ENCODE measurements around the gene PTGDR.

- TF ChIP-seq, protein P1, sequence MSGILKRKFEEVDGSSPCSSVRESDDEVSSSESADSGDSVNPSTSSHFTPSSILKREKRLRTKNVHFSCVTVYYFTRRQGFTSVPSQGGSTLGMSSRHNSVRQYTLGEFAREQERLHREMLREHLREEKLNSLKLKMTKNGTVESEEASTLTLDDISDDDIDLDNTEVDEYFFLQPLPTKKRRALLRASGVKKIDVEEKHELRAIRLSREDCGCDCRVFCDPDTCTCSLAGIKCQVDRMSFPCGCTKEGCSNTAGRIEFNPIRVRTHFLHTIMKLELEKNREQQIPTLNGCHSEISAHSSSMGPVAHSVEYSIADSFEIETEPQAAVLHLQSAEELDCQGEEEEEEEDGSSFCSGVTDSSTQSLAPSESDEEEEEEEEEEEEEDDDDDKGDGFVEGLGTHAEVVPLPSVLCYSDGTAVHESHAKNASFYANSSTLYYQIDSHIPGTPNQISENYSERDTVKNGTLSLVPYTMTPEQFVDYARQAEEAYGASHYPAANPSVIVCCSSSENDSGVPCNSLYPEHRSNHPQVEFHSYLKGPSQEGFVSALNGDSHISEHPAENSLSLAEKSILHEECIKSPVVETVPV (CRISPR knock-in tag; IDR thresholded peaks at IDR 0.05) = no peak
- TF ChIP-seq, protein P2, sequence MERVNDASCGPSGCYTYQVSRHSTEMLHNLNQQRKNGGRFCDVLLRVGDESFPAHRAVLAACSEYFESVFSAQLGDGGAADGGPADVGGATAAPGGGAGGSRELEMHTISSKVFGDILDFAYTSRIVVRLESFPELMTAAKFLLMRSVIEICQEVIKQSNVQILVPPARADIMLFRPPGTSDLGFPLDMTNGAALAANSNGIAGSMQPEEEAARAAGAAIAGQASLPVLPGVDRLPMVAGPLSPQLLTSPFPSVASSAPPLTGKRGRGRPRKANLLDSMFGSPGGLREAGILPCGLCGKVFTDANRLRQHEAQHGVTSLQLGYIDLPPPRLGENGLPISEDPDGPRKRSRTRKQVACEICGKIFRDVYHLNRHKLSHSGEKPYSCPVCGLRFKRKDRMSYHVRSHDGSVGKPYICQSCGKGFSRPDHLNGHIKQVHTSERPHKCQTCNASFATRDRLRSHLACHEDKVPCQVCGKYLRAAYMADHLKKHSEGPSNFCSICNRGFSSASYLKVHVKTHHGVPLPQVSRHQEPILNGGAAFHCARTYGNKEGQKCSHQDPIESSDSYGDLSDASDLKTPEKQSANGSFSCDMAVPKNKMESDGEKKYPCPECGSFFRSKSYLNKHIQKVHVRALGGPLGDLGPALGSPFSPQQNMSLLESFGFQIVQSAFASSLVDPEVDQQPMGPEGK (CRISPR knock-in tag; IDR thresholded peaks at IDR 0.05; ENCODE audit: borderline replicate concordance) = no peak
- TF ChIP-seq TOX (CRISPR knock-in tag; IDR thresholded peaks at IDR 0.05; ENCODE audit: borderline replicate concordance) = no peak
- no peak for TF ChIP-seq CSDC2 (CRISPR knock-in tag; IDR thresholded peaks at IDR 0.05)
- TF ChIP-seq, protein P3, sequence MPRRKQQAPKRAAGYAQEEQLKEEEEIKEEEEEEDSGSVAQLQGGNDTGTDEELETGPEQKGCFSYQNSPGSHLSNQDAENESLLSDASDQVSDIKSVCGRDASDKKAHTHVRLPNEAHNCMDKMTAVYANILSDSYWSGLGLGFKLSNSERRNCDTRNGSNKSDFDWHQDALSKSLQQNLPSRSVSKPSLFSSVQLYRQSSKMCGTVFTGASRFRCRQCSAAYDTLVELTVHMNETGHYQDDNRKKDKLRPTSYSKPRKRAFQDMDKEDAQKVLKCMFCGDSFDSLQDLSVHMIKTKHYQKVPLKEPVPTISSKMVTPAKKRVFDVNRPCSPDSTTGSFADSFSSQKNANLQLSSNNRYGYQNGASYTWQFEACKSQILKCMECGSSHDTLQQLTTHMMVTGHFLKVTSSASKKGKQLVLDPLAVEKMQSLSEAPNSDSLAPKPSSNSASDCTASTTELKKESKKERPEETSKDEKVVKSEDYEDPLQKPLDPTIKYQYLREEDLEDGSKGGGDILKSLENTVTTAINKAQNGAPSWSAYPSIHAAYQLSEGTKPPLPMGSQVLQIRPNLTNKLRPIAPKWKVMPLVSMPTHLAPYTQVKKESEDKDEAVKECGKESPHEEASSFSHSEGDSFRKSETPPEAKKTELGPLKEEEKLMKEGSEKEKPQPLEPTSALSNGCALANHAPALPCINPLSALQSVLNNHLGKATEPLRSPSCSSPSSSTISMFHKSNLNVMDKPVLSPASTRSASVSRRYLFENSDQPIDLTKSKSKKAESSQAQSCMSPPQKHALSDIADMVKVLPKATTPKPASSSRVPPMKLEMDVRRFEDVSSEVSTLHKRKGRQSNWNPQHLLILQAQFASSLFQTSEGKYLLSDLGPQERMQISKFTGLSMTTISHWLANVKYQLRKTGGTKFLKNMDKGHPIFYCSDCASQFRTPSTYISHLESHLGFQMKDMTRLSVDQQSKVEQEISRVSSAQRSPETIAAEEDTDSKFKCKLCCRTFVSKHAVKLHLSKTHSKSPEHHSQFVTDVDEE (CRISPR knock-in tag; IDR thresholded peaks at IDR 0.05) = no peak
- TF ChIP-seq ZC3H10 (CRISPR knock-in tag; IDR thresholded peaks at IDR 0.05) = no peak
- no peak for TF ChIP-seq OSR1 (CRISPR knock-in tag; IDR thresholded peaks at IDR 0.05)
Observed at GRCh38 chr14:52220924-52221811, 46.3 kb upstream of the PTGDR start.
